NK-92 (cell line): ENCODE results near the gene ZFP91.

ENCODE experiments used
- DNase-seq: peaks from one replicate; lab custom pipeline; 2025; ENCODE audit not compliant: unreplicated experiment; lab: John Stamatoyannopoulos, UW

Gene ZFP91

GRCh38 chr11:58580311-58580710, 1.4 kb downstream of the ZFP91 start:
- no peak for DNase-seq

GRCh38 chr11:58582437-58582836, 3.6 kb downstream of the ZFP91 start:
- DNase-seq: no peak

- no peak for DNase-seq
Observed at GRCh38 chr11:58586998-58587397, 8.1 kb downstream of the ZFP91 start.

GRCh38 chr11:58591659-58592058, 12.8 kb downstream of the ZFP91 start:
- no peak for DNase-seq

- DNase-seq: no peak
Observed at GRCh38 chr11:58592760-58593472, 14.1 kb downstream of the ZFP91 start.

GRCh38 chr11:58594826-58595225, 16.0 kb downstream of the ZFP91 start:
- no peak for DNase-seq

- DNase-seq: no peak
Observed at GRCh38 chr11:58596621-58597020, 17.8 kb downstream of the ZFP91 start.

- DNase-seq: no peak
Observed at GRCh38 chr11:58597486-58598144, 18.8 kb downstream of the ZFP91 start.

GRCh38 chr11:58600510-58600909, 21.6 kb downstream of the ZFP91 start:
- no peak for DNase-seq

- no peak for DNase-seq
Observed at GRCh38 chr11:58606930-58607714, 28.3 kb downstream of the ZFP91 start.

GRCh38 chr11:58608331-58608730, 29.5 kb downstream of the ZFP91 start:
- DNase-seq: no peak

GRCh38 chr11:58609723-58610122, 30.9 kb downstream of the ZFP91 start:
- no peak for DNase-seq

- DNase-seq: no peak
Observed at GRCh38 chr11:58613228-58613627, 34.4 kb downstream of the ZFP91 start.

GRCh38 chr11:58615559-58615958, 36.7 kb downstream of the ZFP91 start:
- DNase-seq: no peak

- no peak for DNase-seq
Observed at GRCh38 chr11:58616594-58616993, 37.7 kb downstream of the ZFP91 start.

GRCh38 chr11:58617976-58618557, 39.2 kb downstream of the ZFP91 start:
- no peak for DNase-seq

- DNase-seq: no peak
Observed at GRCh38 chr11:58621586-58622262, 42.9 kb downstream of the ZFP91 start.

GRCh38 chr11:58622344-58622743, 43.5 kb downstream of the ZFP91 start, which contains the start of gene CNTF:
CNTF (plus strand) TSS chr11:58622665; CDS start chr11:58622753, 88 bp downstream.
- DNase-seq: no peak

GRCh38 chr11:58625086-58625485, 46.2 kb downstream of the ZFP91 start:
- DNase-seq: no peak

GRCh38 chr11:58625826-58626460, 47.1 kb downstream of the ZFP91 start:
- no peak for DNase-seq
